Gastroesophageal sphincter (tissue), 4 donors: ENCODE data around the gene ZNF737. TPM values are rescaled to one million over a fixed set of nuclear protein-coding genes. Genes with fewer than 3 reads are reported as not detected.
"Not testable (repeated sequence)": the region's sequence is repeated elsewhere in the genome, so short reads cannot be mapped to it uniquely, and the experiment has no call there.

ENCODE experiments used
- ATAC-seq: fragments of 150-250 bp; one replicate; pipeline ENCODE4 v1.9.1; 2016; ENCODE audit warnings: mild to moderate bottlenecking, moderate library complexity
- H3K27ac ChIP-seq, 4 donors: fragments of 200-600 bp; sonication (generic) in 3 of 4; 1 replicate in 3 of 4; 2 replicates in 1 of 4; pipeline ENCODE4 v1.5.1; 2016 to 2019
- H3K27me3 ChIP-seq: fragments of 200-600 bp; sonication (generic); one replicate; pipeline ENCODE4 v1.5.1; 2019
- H3K36me3 ChIP-seq, 2 donors: fragments of 200-600 bp; sonication (generic); one replicate each; pipeline ENCODE4 v1.5.1; 2019; ENCODE audit warnings: control low read depth in 1 of 2
- H3K4me1 ChIP-seq, 3 donors: fragments of 200-600 bp; sonication (generic); 1 replicate in 2 of 3; 2 replicates in 1 of 3; pipeline ENCODE4 v1.5.1; 2016 to 2019; ENCODE audit warnings: control low read depth in 2 of 3
- H3K4me3 ChIP-seq, 2 donors: fragments of 200-600 bp; sonication (generic); one replicate each; pipeline ENCODE4 v1.5.1; 2019; ENCODE audit warnings: mild to moderate bottlenecking in 1 of 2, moderate library complexity in 1 of 2
- H3K9me3 ChIP-seq, 3 donors: fragments of 200-600 bp; sonication (generic); one replicate each; pipeline ENCODE4 v1.5.1; 2017 to 2019; ENCODE audit warnings: control low read depth in 2 of 3
- CTCF ChIP-seq, 4 experiments: fragments of 200-600 bp in 2 of 4; fragments of 450-650 bp in 2 of 4; sonication (generic) in 1 of 4; IDR thresholded peaks; one replicate each; pipeline ENCODE4 v1.5.1; 2017 to 2019; ENCODE audit warnings: antibody characterized with exemption in 4 of 4, mild to moderate bottlenecking in 2 of 4, moderate library complexity in 2 of 4
- EP300 ChIP-seq: sonication (generic); formaldehyde crosslinking; IDR thresholded peaks from one replicate; pipeline ENCODE4 v1.6.1; 2017; ENCODE audit warnings: antibody characterized with exemption, mild to moderate bottlenecking
- POLR2A ChIP-seq, 2 donors: fragments of 450-650 bp; IDR thresholded peaks; one replicate each; pipeline ENCODE4 v1.6.1; 2017; ENCODE audit warnings: antibody characterized with exemption in 2 of 2, mild to moderate bottlenecking in 2 of 2, moderate library complexity in 1 of 2
- POLR2AphosphoS5 ChIP-seq: sonication (generic); formaldehyde crosslinking; IDR thresholded peaks from one replicate; pipeline ENCODE4 v1.6.1; 2017; ENCODE audit warnings: antibody characterized with exemption
- WGBS, 2 donors: methylation state at CpG; one replicate each; pipeline ENCODE4 v1.1.5; 2018; ENCODE audit warnings: low coverage in 1 of 2; 5-methylcytosine and 5-hydroxymethylcytosine counted together
- total RNA-seq, 4 donors: library from RNA; depleted of rRNA; stranded (reverse); fragments of >200 nt; gene quantifications; one replicate each; pipeline ENCODE4 v1.1.0, GENCODE V29; 2016

ZNF737 gene
- 10 to 100 TPM in 2 of 4 donors, 1 to 10 TPM in 2; 6.7 to 12.5 (median 10.6) TPM for total RNA-seq

DNA sequence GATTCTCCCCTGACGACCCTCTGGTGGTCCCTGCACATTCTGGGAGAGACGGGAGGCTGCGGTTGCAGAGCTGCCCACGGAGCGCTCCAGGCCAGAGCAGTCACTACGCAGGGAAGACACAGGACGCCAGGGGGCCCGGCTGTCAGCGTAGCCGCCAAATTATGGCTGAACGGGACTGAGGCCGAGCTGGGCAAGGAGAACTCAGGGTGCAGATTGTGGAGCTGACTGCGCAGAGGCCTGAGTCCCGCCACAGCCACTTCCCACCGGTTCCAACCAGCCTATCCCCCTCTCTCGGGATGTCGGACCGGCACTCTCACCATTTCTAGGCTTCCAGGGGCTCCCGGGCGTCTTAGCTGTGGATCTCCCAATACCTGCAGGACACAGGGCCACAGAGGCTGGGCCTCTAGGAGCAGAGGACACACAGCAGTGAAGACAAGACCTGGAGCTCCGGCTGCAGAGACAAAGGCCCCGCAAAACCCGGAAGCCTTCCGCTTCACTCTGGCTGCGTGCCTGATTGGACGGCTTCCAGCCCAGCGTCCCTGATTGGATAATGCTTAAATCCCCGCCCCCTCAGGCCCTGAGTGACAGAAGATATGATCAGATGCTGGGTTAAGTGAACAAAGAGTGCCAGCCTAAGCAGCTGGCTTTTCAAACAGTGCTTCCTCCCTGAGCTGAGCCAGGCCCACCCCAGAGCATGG lies at the start of gene ZNF737:
Gene ZNF737, minus strand, starts transcription at position 461 of the 698 bp plus-strand sequence. Its CDS starts 141 bp downstream, at position 320.
- TF ChIP-seq CTCF (IDR thresholded peaks at IDR 0.05): peak; percentile 7 to 56 (median 40)
- no peak for TF ChIP-seq EP300
- peak; percentile 75 for TF ChIP-seq POLR2AphosphoS5
- peak; percentile 38 to 56 for TF ChIP-seq POLR2A (IDR thresholded peaks at IDR 0.05)
- WGBS, 2 donors: 0% methylated on average over 4 to 12 of the region's 28 CpGs
- peak; percentile 97 for ATAC-seq

DNA sequence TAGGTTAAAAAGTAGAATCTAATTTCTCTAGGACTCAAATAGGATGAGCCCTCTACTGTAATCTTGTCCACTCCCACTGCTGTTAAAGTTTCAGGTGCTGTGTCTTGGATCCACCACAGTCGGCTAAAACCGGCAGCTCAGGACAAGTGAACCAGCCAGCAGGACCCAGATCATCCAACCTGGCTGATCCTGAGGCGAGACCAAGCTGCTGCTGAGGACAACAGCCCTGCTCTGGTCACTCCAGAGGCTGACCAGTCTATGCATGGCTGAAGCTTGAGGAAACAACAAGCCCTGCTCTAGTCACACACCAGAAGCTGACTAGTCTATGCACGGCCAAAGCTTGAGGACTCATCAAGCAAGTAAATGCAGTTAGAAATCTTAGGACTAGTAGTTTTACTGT lies 49.4 kb upstream of the ZNF737 start:
- 76% methylated on average over 2 of the region's 4 CpGs; no CpG with 5 or more reads in 1 of the 2 donors for WGBS, 2 donors
- not testable (repeated sequence) for H3K4me1 ChIP-seq, H3K4me3 ChIP-seq, H3K27me3 ChIP-seq, ATAC-seq, H3K36me3 ChIP-seq, H3K27ac ChIP-seq
- H3K9me3 ChIP-seq: peaks cover 0 to 35% (median 0%) of the 10 kb centered on the region in 3 donors

More for the DNA sequence above, at the start of gene ZNF737:
- H3K27me3 ChIP-seq: no peaks in the 10 kb centered on the region
- H3K9me3 ChIP-seq: peaks cover 0 to 13% (median 0%) of the 10 kb centered on the region in 3 donors
- peak within 1 kb of the TSS; percentile 62 to 93 (median 84) for H3K27ac ChIP-seq
- peak within 1 kb of the TSS; percentile 59 to 67 for H3K4me3 ChIP-seq
- peaks cover 0 to 15% of the 10 kb centered on the region in 2 donors for H3K36me3 ChIP-seq
- H3K4me1 ChIP-seq: peaks cover 2 to 50% (median 5%) of the 10 kb centered on the region in 3 donors

GRCh38 chr19:20612711-20613316 lies 47.2 kb upstream of the ZNF737 start:
- Histone ChIP-seq H3K4me1 (no peaks in the 10 kb centered on the region), H3K9me3 (peaks cover 0 to 31% (median 0%) of the 10 kb centered on the region in 3 donors), H3K27ac (peak overlapping the region in 2 of 4 donors; percentile 52 to 72), H3K36me3 (no peaks in the 10 kb centered on the region), H3K27me3 (no peaks in the 10 kb centered on the region), H3K4me3 (peak overlapping the region; percentile 3 to 26)
- 40 to 52% methylated on average over 3 of the region's 5 CpGs for WGBS, 2 donors
- TF ChIP-seq POLR2AphosphoS5 (no peak), POLR2A (IDR thresholded peaks at IDR 0.05) (no peak), CTCF (IDR thresholded peaks at IDR 0.05) (no peak), EP300 (no peak)
- ATAC-seq: no peak

- Histone ChIP-seq H3K4me1 (no peaks in the 10 kb centered on the region), H3K4me3 (no peak overlapping the region), H3K36me3 (no peaks in the 10 kb centered on the region), H3K27ac (peak overlapping the region in 2 of 4 donors; percentile 52 to 72), H3K9me3 (peaks cover 0 to 23% (median 0%) of the 10 kb centered on the region in 3 donors), H3K27me3 (no peaks in the 10 kb centered on the region)
- WGBS, 2 donors: 55 to 71% methylated on average over 4 to 6 of the region's 6 CpGs
- no peak for ATAC-seq
- TF ChIP-seq POLR2A (IDR thresholded peaks at IDR 0.05) (no peak), POLR2AphosphoS5 (no peak), EP300 (no peak), CTCF (IDR thresholded peaks at IDR 0.05) (no peak)
Measured at GRCh38 chr19:20611866-20612265, 46.3 kb upstream of the ZNF737 start.

- Histone ChIP-seq H3K9me3 (peaks cover 0 to 17% (median 0%) of the 10 kb centered on the region in 3 donors), H3K27ac (no peak overlapping the region), H3K4me1 (no peaks in the 10 kb centered on the region), H3K36me3 (no peaks in the 10 kb centered on the region), H3K27me3 (no peaks in the 10 kb centered on the region), H3K4me3 (no peak overlapping the region)
- no peak for ATAC-seq
- 100% methylated on average over 1 of the region's 1 CpG for WGBS, 2 donors
- TF ChIP-seq CTCF (IDR thresholded peaks at IDR 0.05) (no peak), POLR2A (IDR thresholded peaks at IDR 0.05) (no peak), EP300 (no peak), POLR2AphosphoS5 (no peak)
Measured at GRCh38 chr19:20607943-20608342, 42.4 kb upstream of the ZNF737 start.
